GM23248 (cell line): ENCODE measurements around the gene MAML3.

Experiments
- EZH2 ChIP-seq: fragments of 200-600 bp; sonication (generic); IDR thresholded peaks from 2 replicates; pipeline ENCODE4 v1.6.1; 2018; ENCODE audit warnings: antibody characterized with exemption, mild to moderate bottlenecking; ENCODE audit not compliant: insufficient read depth, poor library complexity, severe bottlenecking
- EZH2phosphoT487 ChIP-seq: fragments of 200-600 bp; sonication (generic); IDR thresholded peaks from 2 replicates; pipeline ENCODE4 v1.6.1; 2018; ENCODE audit warnings: antibody characterized with exemption, moderate library complexity, mild to moderate bottlenecking, low read depth; ENCODE audit not compliant: insufficient read depth

GRCh38 chr4:140153419-140153717 is 616 bp downstream of the MAML3 start:
- no peak for TF ChIP-seq EZH2phosphoT487
- no peak for TF ChIP-seq EZH2
